HG02885 (cell line): ENCODE data around the gene CPVL.

Experiments used
- ATAC-seq: cut with Tn5 transposase; IDR thresholded peaks from one replicate; pipeline ENCODE4 v1.9.1; 2021; ENCODE audit warnings: mild to moderate bottlenecking; ENCODE audit not compliant: unreplicated experiment, poor library complexity

Gene CPVL

GRCh38 chr7:28954946-28955345 lies 191.4 kb downstream of the CPVL start:
- no peak for ATAC-seq

GRCh38 chr7:28954471-28954870 lies 191.9 kb downstream of the CPVL start:
- no peak for ATAC-seq

- no peak for ATAC-seq
Observed at GRCh38 chr7:28953633-28954032, 192.7 kb downstream of the CPVL start.
